Mesenchymal stem cell (in vitro differentiated cells and primary cell): ENCODE measurements around the gene KLHL8.
A peak's percentile ranks its signal among the peaks of the same experiment; 100 is the strongest.

Source experiments
- DNase-seq: peaks from one replicate; pipeline ENCODE4 v3.0.0-alpha.2; 2013
- H2AFZ ChIP-seq: one replicate; pipeline ENCODE4 v1.6.1; 2013; ENCODE audit warnings: low read depth, mild to moderate bottlenecking, control low read depth, inconsistent platforms, low read length, moderate library complexity
- H2AK5ac ChIP-seq: 2 replicates; pipeline ENCODE4 v1.6.1; 2013; ENCODE audit warnings: low read length, moderate library complexity, mild to moderate bottlenecking, inconsistent platforms; ENCODE audit not compliant: severe bottlenecking
- H2BK120ac ChIP-seq: one replicate; pipeline ENCODE4 v1.6.1; 2013; ENCODE audit warnings: low read depth, mild to moderate bottlenecking, inconsistent platforms, low read length, moderate library complexity
- H2BK12ac ChIP-seq, 2 experiments: one replicate each; pipeline ENCODE4 v1.6.1; 2013; ENCODE audit warnings: inconsistent platforms in 2 of 2, low read length in 2 of 2, mild to moderate bottlenecking in 2 of 2, moderate library complexity in 2 of 2, control low read depth in 1 of 2
- H2BK15ac ChIP-seq: one replicate; pipeline ENCODE4 v1.6.1; 2013; ENCODE audit warnings: mild to moderate bottlenecking, low read depth, inconsistent platforms; ENCODE audit not compliant: poor library complexity, severe bottlenecking
- H2BK5ac ChIP-seq: 2 replicates; pipeline ENCODE4 v1.6.1; 2013; ENCODE audit warnings: low read depth, mild to moderate bottlenecking, low read length, control low read depth, inconsistent platforms; ENCODE audit not compliant: poor library complexity, severe bottlenecking
- H3K14ac ChIP-seq, 2 experiments: one replicate each; pipeline ENCODE4 v1.6.1; 2013; ENCODE audit warnings: inconsistent platforms in 2 of 2, low read length in 2 of 2, control low read depth in 1 of 2, mild to moderate bottlenecking in 1 of 2, moderate library complexity in 1 of 2
- H3K18ac ChIP-seq, 2 experiments: one replicate each; pipeline ENCODE4 v1.6.1; 2013; ENCODE audit warnings: inconsistent platforms in 2 of 2, low read length in 2 of 2, control low read depth in 1 of 2, low read depth in 1 of 2, mild to moderate bottlenecking in 1 of 2
- H3K23ac ChIP-seq, 2 experiments: one replicate each; pipeline ENCODE4 v1.6.1; 2013; ENCODE audit warnings: inconsistent platforms in 2 of 2, low read length in 2 of 2, mild to moderate bottlenecking in 2 of 2, moderate library complexity in 2 of 2, control low read depth in 1 of 2
- H3K27ac ChIP-seq: 2 replicates; pipeline ENCODE4 v1.5.1; 2013; ENCODE audit warnings: mild to moderate bottlenecking, moderate library complexity, low read length, control low read depth, inconsistent platforms; ENCODE audit not compliant: poor library complexity, severe bottlenecking
- H3K27me3 ChIP-seq, 2 experiments: 2 replicates each; pipeline versions ENCODE4 v1.6.1 to v1.7.0; 2013; ENCODE audit warnings: low read length in 2 of 2, mild to moderate bottlenecking in 2 of 2, moderate library complexity in 2 of 2, control low read depth in 1 of 2, inconsistent platforms in 1 of 2; ENCODE audit not compliant: control insufficient read depth in 1 of 2, insufficient read depth in 1 of 2
- H3K36me3 ChIP-seq, 2 experiments: 2 replicates each; pipeline versions ENCODE4 v1.6.1 to v1.7.0; 2013; ENCODE audit warnings: low read length in 2 of 2, control low read depth in 1 of 2, inconsistent platforms in 1 of 2, low read depth in 1 of 2, mild to moderate bottlenecking in 1 of 2; ENCODE audit not compliant: insufficient read depth in 2 of 2, control insufficient read depth in 1 of 2
- H3K4ac ChIP-seq, 2 experiments: one replicate each; pipeline ENCODE4 v1.6.1; 2013; ENCODE audit warnings: inconsistent platforms in 2 of 2, low read length in 2 of 2, mild to moderate bottlenecking in 2 of 2, moderate library complexity in 2 of 2, control low read depth in 1 of 2, low read depth in 1 of 2
- H3K4me1 ChIP-seq: 2 replicates; pipeline ENCODE4 v1.6.1; 2013; ENCODE audit warnings: low read depth, low read length, control low read depth; ENCODE audit not compliant: control insufficient read depth, insufficient read depth
- H3K4me2 ChIP-seq: 2 replicates; pipeline ENCODE4 v1.6.1; 2013; ENCODE audit warnings: low read length, mild to moderate bottlenecking, inconsistent platforms; ENCODE audit not compliant: poor library complexity, severe bottlenecking
- H3K4me3 ChIP-seq, 2 experiments: 2 replicates each; pipeline versions ENCODE4 v1.5.1 to v1.7.0; 2013; ENCODE audit warnings: low read length in 2 of 2, mild to moderate bottlenecking in 2 of 2, control low read depth in 1 of 2, low read depth in 1 of 2; ENCODE audit not compliant: insufficient read depth in 1 of 2
- H3K79me1 ChIP-seq: replicated peaks from 2 replicates; pipeline ENCODE4 v1.6.1; 2013; ENCODE audit warnings: mild to moderate bottlenecking, control low read depth, low read length, inconsistent platforms; ENCODE audit not compliant: poor library complexity, severe bottlenecking
- H3K9ac ChIP-seq: 2 replicates; pipeline ENCODE4 v1.7.0; 2013; ENCODE audit warnings: mild to moderate bottlenecking, low read length, moderate library complexity
- H3K9me3 ChIP-seq: 2 replicates; pipeline ENCODE4 v1.7.0; 2013; ENCODE audit warnings: mild to moderate bottlenecking, low read length; ENCODE audit not compliant: control insufficient read depth
- H4K8ac ChIP-seq: one replicate; pipeline ENCODE4 v1.6.1; 2013; ENCODE audit warnings: inconsistent platforms, mild to moderate bottlenecking, low read length, moderate library complexity
- H4K91ac ChIP-seq: one replicate; pipeline ENCODE4 v1.6.1; 2013; ENCODE audit warnings: mild to moderate bottlenecking, low read length, inconsistent platforms
- WGBS: methylation state at CpG from one replicate; pipeline ENCODE4 v1.1.7; 2013; ENCODE audit warnings: mixed read lengths; 5-methylcytosine and 5-hydroxymethylcytosine counted together

KLHL8 gene

GRCh38 chr4:87216469-87216868 lies 3.9 kb downstream of the KLHL8 start:
- H2BK120ac ChIP-seq: no peak overlapping the region
- no peak overlapping the region for H3K23ac ChIP-seq
- 100% methylated on average over 1 of the region's 1 CpG for WGBS

DNA sequence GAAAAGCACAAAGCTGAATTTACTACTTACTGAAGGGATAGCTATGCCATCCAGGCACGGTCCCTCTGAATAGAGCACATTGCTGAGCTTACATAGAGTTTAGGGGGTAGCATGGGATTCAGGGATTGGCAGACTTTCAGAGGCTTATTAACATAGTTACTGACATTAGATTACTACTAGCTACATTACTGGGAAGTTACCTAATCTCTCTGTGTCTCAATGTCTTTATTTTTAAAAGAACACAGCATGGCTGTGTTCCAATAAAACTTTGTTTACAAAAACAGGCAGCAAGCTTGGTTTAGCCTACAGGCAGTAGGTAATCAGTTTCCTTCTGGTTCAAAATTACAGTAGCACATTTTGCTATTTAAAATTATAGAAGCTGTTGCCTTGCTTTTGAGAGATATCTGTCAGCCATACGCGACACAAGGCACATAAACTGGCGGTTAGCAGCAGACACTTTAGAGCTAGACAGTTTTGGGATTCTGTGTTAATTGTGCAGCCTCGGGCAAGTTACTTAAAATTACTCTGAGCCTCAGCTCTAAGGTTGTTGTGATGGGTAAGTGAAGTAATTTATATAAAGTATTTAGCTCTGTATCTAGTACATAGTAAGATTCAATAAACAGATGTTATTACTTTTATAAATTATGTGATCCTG lies 6.9 kb downstream of the KLHL8 start:
- Histone ChIP-seq H2BK120ac (no peak overlapping the region), H3K9me3 (no peaks in the 10 kb centered on the region), H2BK5ac (no peak overlapping the region), H3K4me3 (no peak overlapping the region), H2BK15ac (no peak overlapping the region), H3K27ac (no peak overlapping the region), H3K36me3 (no peaks in the 10 kb centered on the region), H2AK5ac (no peak overlapping the region), H3K18ac (no peak overlapping the region), H2BK12ac (no peak overlapping the region), H3K4me2 (no peak overlapping the region), H4K8ac (no peak overlapping the region), H4K91ac (no peak overlapping the region), H3K27me3 (no peaks in the 10 kb centered on the region), H3K4ac (peak overlapping the region in 1 of 2 experiments; percentile 37), H2AFZ (no peak overlapping the region), H3K23ac (no peak overlapping the region), H3K9ac (no peak overlapping the region), H3K14ac (no peak overlapping the region), H3K79me1 (peaks cover 19% of the 10 kb centered on the region), H3K4me1 (no peaks in the 10 kb centered on the region)
- WGBS: 94% methylated on average over 5 of the region's 5 CpGs
- peak; percentile 33 for DNase-seq

More at GRCh38 chr4:87216469-87216868, 3.9 kb downstream of the KLHL8 start:
- no peak overlapping the region for H2BK15ac ChIP-seq
- no peak overlapping the region for H2BK12ac ChIP-seq
- no peak overlapping the region for H3K4me3 ChIP-seq
- H3K27ac ChIP-seq: no peak overlapping the region
- H3K18ac ChIP-seq: no peak overlapping the region
- H3K4me2 ChIP-seq: no peak overlapping the region
- no peaks in the 10 kb centered on the region for H3K27me3 ChIP-seq
- H3K9me3 ChIP-seq: no peaks in the 10 kb centered on the region
- no peak overlapping the region for H4K91ac ChIP-seq
- H3K9ac ChIP-seq: no peak overlapping the region
- DNase-seq: no peak
- H2BK5ac ChIP-seq: no peak overlapping the region
- no peak overlapping the region for H2AFZ ChIP-seq
- H2AK5ac ChIP-seq: no peak overlapping the region
- no peaks in the 10 kb centered on the region for H3K36me3 ChIP-seq
- peaks cover 2% of the 10 kb centered on the region for H3K4me1 ChIP-seq
- H3K14ac ChIP-seq: no peak overlapping the region
- H4K8ac ChIP-seq: no peak overlapping the region
- peaks cover 19% of the 10 kb centered on the region for H3K79me1 ChIP-seq
- no peak overlapping the region for H3K4ac ChIP-seq

GRCh38 chr4:87211249-87211952 lies 9.0 kb downstream of the KLHL8 start:
- Histone ChIP-seq H3K79me1 (peaks cover 24% of the 10 kb centered on the region), H2BK15ac (no peak overlapping the region), H3K23ac (no peak overlapping the region), H3K4ac (no peak overlapping the region), H2AK5ac (no peak overlapping the region), H3K4me2 (no peak overlapping the region), H3K9ac (no peak overlapping the region), H3K27ac (no peak overlapping the region), H3K4me3 (no peak overlapping the region), H3K18ac (no peak overlapping the region), H4K8ac (no peak overlapping the region), H3K4me1 (no peaks in the 10 kb centered on the region), H2BK120ac (no peak overlapping the region), H2BK5ac (no peak overlapping the region), H2AFZ (no peak overlapping the region), H3K27me3 (no peaks in the 10 kb centered on the region), H4K91ac (no peak overlapping the region), H3K9me3 (no peaks in the 10 kb centered on the region), H3K14ac (no peak overlapping the region), H3K36me3 (no peaks in the 10 kb centered on the region), H2BK12ac (no peak overlapping the region)
- DNase-seq: no peak
- WGBS: 93% methylated on average over 5 of the region's 5 CpGs

DNA sequence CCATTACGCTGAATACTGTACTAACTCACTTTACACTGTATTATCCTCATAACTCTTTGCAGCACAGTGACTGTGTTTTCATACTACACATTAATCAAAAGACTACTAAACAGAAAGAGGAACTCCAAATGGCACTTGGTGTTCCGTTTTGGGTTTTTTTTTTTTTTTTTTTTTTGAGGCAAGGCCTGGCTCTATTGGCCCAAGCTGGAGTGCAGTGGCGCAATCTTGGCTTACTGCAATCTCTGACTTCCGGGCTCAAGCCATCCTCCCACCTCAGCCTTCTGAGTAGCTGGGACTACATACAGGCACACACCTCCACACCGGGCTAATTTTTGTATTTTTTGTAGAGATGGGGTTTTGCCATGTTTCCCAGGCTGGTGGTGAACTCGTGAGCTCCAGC lies 10.7 kb downstream of the KLHL8 start:
- Histone ChIP-seq H3K27ac (no peak overlapping the region), H3K23ac (no peak overlapping the region), H3K4me2 (no peak overlapping the region), H3K9ac (no peak overlapping the region), H4K91ac (no peak overlapping the region), H3K18ac (no peak overlapping the region), H3K79me1 (peaks cover 31% of the 10 kb centered on the region), H2BK5ac (no peak overlapping the region), H3K9me3 (no peaks in the 10 kb centered on the region), H2AK5ac (no peak overlapping the region), H2AFZ (no peak overlapping the region), H3K14ac (no peak overlapping the region), H3K36me3 (no peaks in the 10 kb centered on the region), H3K4me1 (no peaks in the 10 kb centered on the region), H3K4me3 (no peak overlapping the region), H2BK12ac (no peak overlapping the region), H2BK120ac (no peak overlapping the region), H3K27me3 (no peaks in the 10 kb centered on the region), H3K4ac (no peak overlapping the region), H4K8ac (no peak overlapping the region), H2BK15ac (no peak overlapping the region)
- WGBS: 87% methylated on average over 4 of the region's 6 CpGs
- DNase-seq: no peak
